HL-60 (cell line): ENCODE results near the gene THRAP3.

Source experiments
- DNase-seq, 2 experiments: peaks; one replicate each; pipeline ENCODE4 v3.0.0-alpha.2; 2010 to 2020; ENCODE audit warnings: low read depth in 1 of 2, low spot score in 1 of 2
- H3K27ac ChIP-seq: fragments of 250-450 bp; sonication (Bioruptor Pico); replicated peaks from 2 replicates; pipeline ENCODE4 v1.5.1; 2020; ENCODE audit warnings: mild to moderate bottlenecking, moderate library complexity
- H3K27me3 ChIP-seq: fragments of 250-450 bp; sonication (Bioruptor Pico); 2 replicates; pipeline ENCODE4 v1.5.1; 2021; ENCODE audit warnings: mild to moderate bottlenecking, moderate library complexity; ENCODE audit not compliant: insufficient read depth, poor library complexity, severe bottlenecking
- H3K4me3 ChIP-seq: replicated peaks from 2 replicates; pipeline ENCODE4 v1.5.1; 2011; ENCODE audit warnings: mild to moderate bottlenecking, control low read depth, low read length; ENCODE audit not compliant: insufficient read depth
- CTCF ChIP-seq: IDR thresholded peaks from one replicate; pipeline ENCODE4 v1.5.1; 2011; ENCODE audit warnings: low read length, control low read depth, inconsistent platforms; ENCODE audit not compliant: insufficient read depth
- GABPA ChIP-seq: IDR thresholded peaks from 2 replicates; pipeline ENCODE4 v1.6.1; 2012; ENCODE audit warnings: low read depth
- POLR2AphosphoS5 ChIP-seq: IDR thresholded peaks from 2 replicates; pipeline ENCODE4 v1.6.1; 2012; ENCODE audit warnings: low read depth
- REST ChIP-seq: IDR thresholded peaks from 2 replicates; pipeline ENCODE4 v1.6.1; 2012; ENCODE audit warnings: low read depth; ENCODE audit not compliant: insufficient replicate concordance
- SPI1 ChIP-seq: IDR thresholded peaks from 2 replicates; pipeline ENCODE4 v1.6.1; 2012; ENCODE audit warnings: low read depth, mild to moderate bottlenecking, borderline replicate concordance

Gene THRAP3

GRCh38 chr1:36341626-36342320, 117.5 kb downstream of the THRAP3 start:
- Histone ChIP-seq H3K4me3 (no peak overlapping the region), H3K27me3 (no peaks in the 10 kb centered on the region)
- no peak for TF ChIP-seq SPI1
- no peak for TF ChIP-seq POLR2AphosphoS5
- TF ChIP-seq REST: no peak
- no peak for TF ChIP-seq GABPA
- no peak for TF ChIP-seq CTCF

GRCh38 chr1:36342426-36343185, 118.4 kb downstream of the THRAP3 start:
- peak in 1 of 2 experiments; percentile 57 for DNase-seq
- Histone ChIP-seq H3K4me3 (no peak overlapping the region), H3K27me3 (no peaks in the 10 kb centered on the region), H3K27ac (no peak overlapping the region; the same call in 1 of the 2 replicates)
- TF ChIP-seq REST: no peak
- TF ChIP-seq POLR2AphosphoS5: no peak
- TF ChIP-seq CTCF: peak; percentile 94
- no peak for TF ChIP-seq GABPA

More at GRCh38 chr1:36341626-36342320, 117.5 kb downstream of the THRAP3 start:
- no peak for DNase-seq
- H3K27ac ChIP-seq: no peak overlapping the region

- H3K4me3 ChIP-seq: no peak overlapping the region
- no peak for TF ChIP-seq CTCF
- TF ChIP-seq GABPA: no peak
- no peak for TF ChIP-seq REST
- TF ChIP-seq SPI1: no peak
- TF ChIP-seq POLR2AphosphoS5: no peak
- no peak for DNase-seq
- no peaks in the 10 kb centered on the region for H3K27me3 ChIP-seq
- H3K27ac ChIP-seq: no peak overlapping the region
Observed at GRCh38 chr1:36343651-36344394, 119.6 kb downstream of the THRAP3 start.
